Bronchial epithelial cell (primary cell): ENCODE measurements around the gene KSR1. TPM values are rescaled to one million over a fixed set of nuclear protein-coding genes. Genes with fewer than 3 reads are reported as not detected.

Source experiments
- DNase-seq: peaks from one replicate; pipeline ENCODE4 v3.0.0-alpha.2; 2010; ENCODE audit warnings: low read depth
- FAIRE-seq: peaks from 2 replicates; lab custom pipeline; 2011; peaks lifted over from hg19 to GRCh38; lab: Jason Lieb, UNC
- H3K27me3 ChIP-seq: 2 replicates; pipeline ENCODE4 v1.5.1; 2011; ENCODE audit warnings: low read length; ENCODE audit not compliant: control insufficient read depth, insufficient read depth
- H3K36me3 ChIP-seq: 2 replicates; pipeline ENCODE4 v1.5.1; 2011; ENCODE audit warnings: low read length; ENCODE audit not compliant: control insufficient read depth, insufficient read depth
- H3K4me3 ChIP-seq: 2 replicates; pipeline ENCODE4 v1.5.1; 2011; ENCODE audit warnings: mild to moderate bottlenecking, low read depth, low read length, control low read depth
- total RNA-seq: library from RNA; depleted of rRNA; stranded (reverse); fragments of >200 nt; gene quantifications from 2 replicates; pipeline ENCODE4 v1.2.1, GENCODE V29; 2014
- TF ChIP-seq, protein P1 (sequence below): IDR thresholded peaks from 2 replicates; pipeline ENCODE4 v1.5.1; 2011; ENCODE audit warnings: mild to moderate bottlenecking, moderate library complexity, low read length, control low read depth, inconsistent platforms; ENCODE audit not compliant: insufficient read depth, severe bottlenecking

KSR1 gene
- total RNA-seq, 1 donor from 2014 or later, result 0.53 TPM

DNA sequence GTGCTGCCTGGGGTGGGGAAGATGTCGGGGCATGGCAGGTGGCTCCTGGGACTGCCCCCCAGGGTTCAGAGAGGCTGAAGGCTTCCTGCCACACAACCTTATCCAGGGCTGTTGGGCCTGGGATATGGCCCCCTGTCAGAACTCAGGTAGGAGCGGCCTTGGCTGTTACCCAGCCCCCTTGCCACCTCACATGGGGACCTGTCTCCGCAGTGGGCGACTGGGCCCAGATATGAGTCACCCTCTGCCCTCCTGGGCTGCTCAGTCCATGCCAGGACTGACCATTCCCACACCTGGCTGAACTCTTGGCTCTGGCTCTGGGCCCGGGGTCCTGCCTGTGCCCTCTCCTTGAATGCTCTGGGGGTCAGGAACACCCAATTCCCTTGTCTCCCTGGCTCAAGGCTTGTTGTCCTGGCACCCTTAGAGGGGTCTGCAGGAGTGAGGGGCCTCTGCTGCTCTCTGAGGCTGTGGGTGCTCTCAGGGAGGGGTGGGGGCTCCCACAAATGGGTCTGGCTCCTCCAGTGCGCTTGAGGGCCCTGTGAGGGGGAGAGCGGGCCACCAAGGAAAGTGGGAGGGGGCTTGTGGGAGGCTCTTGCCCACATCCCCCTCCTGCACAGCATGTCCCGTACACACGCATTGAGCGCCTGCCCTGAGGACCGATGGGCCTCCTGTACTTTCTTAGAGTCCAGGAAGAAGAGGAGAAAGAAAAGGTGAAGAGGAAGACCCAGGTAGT, 210.7 kb downstream of the KSR1 start:
- Histone ChIP-seq H3K4me3 (no peak overlapping the region), H3K36me3 (no peaks in the 10 kb centered on the region), H3K27me3 (no peaks in the 10 kb centered on the region)
- no peak for DNase-seq
- TF ChIP-seq, protein P1, sequence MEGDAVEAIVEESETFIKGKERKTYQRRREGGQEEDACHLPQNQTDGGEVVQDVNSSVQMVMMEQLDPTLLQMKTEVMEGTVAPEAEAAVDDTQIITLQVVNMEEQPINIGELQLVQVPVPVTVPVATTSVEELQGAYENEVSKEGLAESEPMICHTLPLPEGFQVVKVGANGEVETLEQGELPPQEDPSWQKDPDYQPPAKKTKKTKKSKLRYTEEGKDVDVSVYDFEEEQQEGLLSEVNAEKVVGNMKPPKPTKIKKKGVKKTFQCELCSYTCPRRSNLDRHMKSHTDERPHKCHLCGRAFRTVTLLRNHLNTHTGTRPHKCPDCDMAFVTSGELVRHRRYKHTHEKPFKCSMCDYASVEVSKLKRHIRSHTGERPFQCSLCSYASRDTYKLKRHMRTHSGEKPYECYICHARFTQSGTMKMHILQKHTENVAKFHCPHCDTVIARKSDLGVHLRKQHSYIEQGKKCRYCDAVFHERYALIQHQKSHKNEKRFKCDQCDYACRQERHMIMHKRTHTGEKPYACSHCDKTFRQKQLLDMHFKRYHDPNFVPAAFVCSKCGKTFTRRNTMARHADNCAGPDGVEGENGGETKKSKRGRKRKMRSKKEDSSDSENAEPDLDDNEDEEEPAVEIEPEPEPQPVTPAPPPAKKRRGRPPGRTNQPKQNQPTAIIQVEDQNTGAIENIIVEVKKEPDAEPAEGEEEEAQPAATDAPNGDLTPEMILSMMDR, result no peak
- no peak for FAIRE-seq

DNA sequence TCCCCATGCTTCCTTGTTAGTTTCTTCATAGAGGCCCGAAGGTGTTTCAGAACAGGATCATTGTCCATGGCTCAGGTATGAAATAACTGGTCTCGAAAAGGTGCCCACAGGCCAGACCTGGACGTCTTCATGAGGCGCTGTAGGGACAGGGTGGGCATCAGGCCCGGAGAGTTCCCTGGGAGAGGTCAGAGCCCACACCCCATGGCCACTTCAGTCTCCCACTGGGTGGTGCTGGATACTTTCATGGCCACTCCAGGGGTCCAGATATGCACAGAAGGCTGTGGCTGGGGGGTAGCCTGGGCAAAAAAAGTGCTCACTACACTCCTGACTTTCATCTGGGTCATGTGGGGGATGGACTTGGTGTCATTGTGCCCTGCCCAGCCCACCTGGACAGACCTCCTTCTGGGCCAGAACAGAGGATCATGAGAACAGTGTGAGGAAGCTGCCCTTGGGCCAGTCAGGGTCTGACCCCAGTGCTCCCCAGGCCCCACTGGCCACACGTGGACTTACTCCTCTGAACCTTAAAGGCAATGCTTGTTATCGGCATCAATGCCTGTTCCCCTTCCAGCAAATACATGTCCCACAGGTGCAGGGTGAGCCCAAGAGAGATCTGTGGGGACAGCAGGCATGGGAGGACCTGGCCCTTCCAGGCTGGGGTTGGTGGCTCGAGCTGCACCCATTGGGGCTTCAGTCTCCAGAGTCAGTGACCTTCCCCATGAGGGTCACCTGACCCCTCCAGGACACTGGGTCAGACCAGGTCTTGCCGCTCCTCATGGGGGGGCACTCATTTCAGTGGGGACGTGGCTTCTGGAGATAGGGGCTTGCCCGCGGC, 211.6 kb downstream of the KSR1 start:
- Histone ChIP-seq H3K36me3 (no peaks in the 10 kb centered on the region), H3K4me3 (no peak overlapping the region), H3K27me3 (no peaks in the 10 kb centered on the region)
- TF ChIP-seq, protein P1, result no peak
- FAIRE-seq (no peak), DNase-seq (no peak)

DNA sequence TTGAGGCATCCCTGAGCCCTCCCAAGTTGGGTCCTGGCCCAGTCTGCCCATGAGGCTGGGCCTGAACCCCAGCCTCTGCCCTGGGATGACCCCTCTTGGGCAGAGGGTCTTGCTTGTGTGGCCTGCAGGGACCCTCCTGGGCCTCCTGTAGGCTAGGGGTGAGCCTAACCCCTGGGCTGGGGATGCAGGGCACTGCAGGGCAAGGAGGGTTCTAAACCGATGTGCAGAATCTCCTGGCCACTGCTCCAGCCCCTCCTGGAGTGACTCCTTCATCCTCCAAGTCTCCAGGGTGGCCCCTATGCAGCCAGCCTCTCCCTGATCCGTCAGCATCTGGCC, 212.2 kb downstream of the KSR1 start:
- no peak for FAIRE-seq

DNA sequence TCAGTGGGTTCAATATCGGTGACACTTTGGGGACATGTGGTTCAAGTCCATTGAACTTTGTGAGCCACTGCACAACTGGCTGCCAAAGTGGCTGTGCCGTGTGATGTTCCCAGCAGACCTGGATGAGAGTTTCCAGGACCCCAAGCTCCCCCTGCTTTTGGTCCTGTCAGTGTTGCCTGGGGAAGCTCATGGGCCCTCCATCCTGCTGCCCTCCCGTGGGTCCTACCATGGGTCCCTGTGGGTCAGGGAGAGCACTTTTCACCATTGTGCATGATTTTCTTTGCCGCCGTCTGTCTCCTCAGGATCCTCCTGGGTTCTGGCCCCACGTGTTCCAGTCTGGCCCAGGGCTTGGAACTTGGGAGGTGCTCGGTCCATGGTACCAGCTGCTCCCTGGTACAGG, 212.9 kb downstream of the KSR1 start:
- TF ChIP-seq, protein P1, result no peak
- H3K27me3 ChIP-seq, result no peaks in the 10 kb centered on the region
- FAIRE-seq, result no peak
- H3K36me3 ChIP-seq, result no peaks in the 10 kb centered on the region
- no peak overlapping the region for H3K4me3 ChIP-seq
- no peak for DNase-seq

More for the DNA sequence above, 212.2 kb downstream of the KSR1 start:
- H3K36me3 ChIP-seq, result no peaks in the 10 kb centered on the region
- no peak for DNase-seq
- TF ChIP-seq, protein P1, result no peak
- no peaks in the 10 kb centered on the region for H3K27me3 ChIP-seq
- H3K4me3 ChIP-seq, result no peak overlapping the region

DNA sequence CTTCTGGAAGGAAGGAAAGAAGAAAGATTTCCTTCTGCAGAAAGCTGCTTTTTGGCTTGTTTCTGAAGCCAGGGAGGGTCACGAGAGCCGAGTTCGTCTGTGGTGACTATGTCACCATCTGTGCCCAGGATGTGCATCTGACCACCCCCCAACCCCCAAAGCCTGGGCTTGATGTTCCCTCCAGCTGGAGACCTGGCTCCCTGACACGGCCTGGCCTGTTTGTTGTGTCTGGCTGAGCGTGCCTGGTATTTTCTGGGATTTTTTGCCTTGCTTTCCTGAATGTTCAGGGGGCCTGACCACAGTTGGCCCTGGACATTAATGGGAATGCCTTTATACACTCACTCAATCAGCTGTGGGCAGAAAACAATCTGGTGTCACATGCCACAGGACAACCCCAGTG, 213.6 kb downstream of the KSR1 start:
- Histone ChIP-seq H3K36me3 (no peaks in the 10 kb centered on the region), H3K4me3 (no peak overlapping the region), H3K27me3 (no peaks in the 10 kb centered on the region)
- TF ChIP-seq, protein P1, result no peak
- DNase-seq (no peak), FAIRE-seq (no peak)
